Renal cortical epithelial cell (primary cell): ENCODE results near the gene SDHAF3. TPM values are rescaled to one million over a fixed set of nuclear protein-coding genes. Genes with fewer than 3 reads are reported as not detected.

ENCODE experiments used
- DNase-seq: peaks from one replicate; pipeline ENCODE4 v3.0.0-alpha.2; 2011; ENCODE audit warnings: low read depth
- total RNA-seq: library from RNA; depleted of rRNA; stranded (reverse); fragments of >200 nt; gene quantifications from 2 replicates; pipeline ENCODE4 v1.2.3, GENCODE V29; 2014

The SDHAF3 gene
- total RNA-seq, 1 donor from 2014 or later, result 11.6 TPM

DNA sequence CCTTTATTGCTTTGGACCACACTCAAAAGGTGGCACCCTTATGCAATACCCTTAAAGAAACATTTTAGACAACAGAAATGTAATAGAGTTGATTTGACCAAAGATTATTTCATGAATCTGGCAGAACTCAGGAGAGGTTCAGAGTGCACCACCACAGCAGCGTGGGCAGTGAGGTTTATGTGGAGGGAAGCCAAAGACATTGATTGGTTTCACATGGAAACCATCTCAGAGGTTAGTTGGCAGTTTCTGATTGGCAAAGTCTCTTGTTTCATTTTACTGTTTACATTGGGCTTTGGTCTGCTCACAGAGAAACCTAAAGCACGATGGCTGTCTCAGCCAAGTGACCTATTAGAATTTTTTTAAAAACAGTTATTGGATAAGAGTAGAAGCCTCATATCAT lies 101.3 kb downstream of the SDHAF3 start:
- DNase-seq, result no peak

- no peak for DNase-seq
These were observed 101.7 kb downstream of the SDHAF3 start for GRCh38 chr7:97219237-97219636.

DNA sequence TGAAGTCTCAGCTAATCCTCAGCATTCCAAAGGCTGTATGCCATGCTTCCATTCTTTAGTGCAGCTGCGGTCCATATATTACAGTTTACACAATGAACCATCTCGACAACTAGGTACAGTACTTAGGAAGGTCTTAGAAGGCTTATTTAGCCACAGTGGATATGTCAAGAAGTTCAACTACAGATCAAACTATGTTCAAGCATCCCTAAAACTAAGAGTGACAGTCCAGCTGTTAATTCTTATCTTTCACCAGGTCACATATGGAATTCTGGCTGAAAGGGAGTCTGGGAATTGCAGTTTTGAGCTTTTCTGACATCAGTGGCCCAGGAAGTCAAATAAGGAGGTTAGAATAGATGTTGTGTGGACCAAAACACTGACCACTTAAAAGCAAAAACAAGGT lies 106.8 kb downstream of the SDHAF3 start:
- no peak for DNase-seq

DNA sequence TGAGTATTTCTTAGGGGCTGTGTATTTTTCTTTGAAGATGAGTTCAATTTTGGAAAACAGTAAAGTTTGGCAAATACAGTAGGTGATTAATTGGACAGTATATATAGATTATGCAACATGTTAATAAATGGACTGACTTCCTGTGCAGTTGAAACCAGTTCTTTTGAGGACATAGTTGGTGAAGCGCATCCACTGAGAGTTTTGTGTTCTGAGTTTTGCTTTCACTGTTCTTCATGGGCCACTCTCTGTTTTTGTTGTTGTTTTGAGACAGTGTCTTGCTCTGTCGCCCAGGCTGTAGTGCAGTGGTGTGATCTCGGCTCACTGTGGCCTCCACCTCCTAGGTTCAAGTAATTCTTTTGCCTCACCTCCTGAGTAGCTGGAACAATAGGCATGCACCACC lies 109.0 kb downstream of the SDHAF3 start:
- no peak for DNase-seq

Other genes with a start within 250 kb of the SDHAF3 start
- gene DLX6, start 112.1 kb upstream of the SDHAF3 start, total RNA-seq, result not detected in 2 replicates
- gene DLX5, start 92.9 kb upstream of the SDHAF3 start, total RNA-seq, result not detected in 2 replicates